RKO (cell line): ENCODE measurements around the gene ACAD10.
"Not testable (repeated sequence)": the region's sequence is repeated elsewhere in the genome, so short reads cannot be mapped to it uniquely, and the experiment has no call there.

Experiments
- DNase-seq: peaks from one replicate; pipeline ENCODE4 v3.0.0-alpha.2; 2016; ENCODE audit warnings: low spot score

ACAD10 gene

GRCh38 chr12:111687255-111687654, 1.4 kb downstream of the ACAD10 start:
- DNase-seq = peak; percentile 46

GRCh38 chr12:111687952-111688351, 2.1 kb downstream of the ACAD10 start:
- no peak for DNase-seq

DNA sequence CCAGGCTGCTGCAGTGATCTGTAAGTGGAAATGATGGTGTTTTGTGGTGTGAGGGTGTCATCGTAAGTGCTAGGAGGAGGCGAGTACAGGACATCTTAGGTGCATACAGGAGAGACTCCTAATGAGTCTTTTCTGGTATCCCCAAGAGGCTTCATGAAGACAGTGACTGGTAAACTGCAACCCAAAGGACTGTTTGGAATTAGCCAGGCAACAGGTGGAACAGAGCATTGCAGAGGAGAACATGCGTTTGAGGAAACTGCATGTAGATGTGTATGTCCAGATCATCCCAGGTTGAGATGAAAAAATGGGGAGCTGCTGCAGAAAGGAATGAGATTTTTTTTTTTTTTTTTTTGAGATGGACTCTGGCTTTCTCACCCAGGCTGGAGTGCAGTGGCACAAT, 5.4 kb downstream of the ACAD10 start:
- no peak for DNase-seq

DNA sequence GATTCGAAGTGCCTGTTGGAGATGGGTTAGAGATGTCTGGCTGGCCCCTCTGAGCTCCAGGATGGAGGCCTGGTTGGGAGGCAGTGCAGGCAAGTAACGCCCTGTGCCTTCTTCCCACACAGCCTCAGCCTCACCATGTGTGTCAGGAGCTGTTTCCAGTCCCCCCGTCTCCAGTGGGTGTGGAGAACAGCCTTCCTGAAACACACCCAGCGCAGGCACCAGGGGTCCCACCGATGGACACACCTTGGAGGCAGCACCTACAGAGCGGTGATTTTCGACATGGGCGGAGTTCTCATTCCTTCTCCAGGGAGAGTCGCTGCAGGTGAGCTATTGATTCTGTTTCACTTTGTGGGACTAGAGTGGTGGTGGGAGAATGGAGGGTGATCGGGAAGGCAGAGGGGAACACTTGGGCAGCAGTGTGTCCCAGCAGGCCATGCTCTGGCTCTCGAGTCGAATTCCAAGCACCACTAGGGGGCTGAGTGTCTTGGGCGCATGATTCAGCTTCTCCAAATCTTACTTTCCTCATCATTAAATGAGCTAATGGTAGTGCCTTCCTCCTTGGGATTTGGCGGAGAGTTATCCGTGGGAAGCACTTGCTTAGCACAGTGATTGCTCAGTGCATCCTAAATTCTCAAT, 6.8 kb downstream of the ACAD10 start:
- DNase-seq = peak; percentile 52

GRCh38 chr12:111693818-111694217, 8.0 kb downstream of the ACAD10 start:
- no peak for DNase-seq

- DNase-seq = no peak
These were observed 14.1 kb downstream of the ACAD10 start for GRCh38 chr12:111699962-111700361.

DNA sequence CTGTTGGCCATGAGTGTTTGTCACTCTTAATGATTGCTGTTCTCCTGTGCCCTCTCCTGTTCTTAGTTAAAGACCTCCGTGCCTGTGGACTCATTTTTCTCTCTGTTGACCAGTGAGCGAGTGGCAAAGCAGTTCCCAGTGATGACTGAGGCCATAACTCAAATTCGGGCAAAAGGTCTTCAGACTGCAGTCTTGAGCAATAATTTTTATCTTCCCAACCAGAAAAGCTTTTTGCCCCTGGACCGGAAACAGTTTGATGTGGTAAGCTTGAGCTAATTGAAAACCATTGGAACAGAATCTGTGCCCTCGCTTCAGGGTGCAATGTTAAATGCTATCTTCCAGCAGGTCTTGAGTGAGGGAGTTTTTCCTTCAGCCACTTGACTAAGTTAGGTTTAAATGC, 19.8 kb downstream of the ACAD10 start:
- no peak for DNase-seq

GRCh38 chr12:111706145-111706544, 20.3 kb downstream of the ACAD10 start:
- DNase-seq = no peak

DNA sequence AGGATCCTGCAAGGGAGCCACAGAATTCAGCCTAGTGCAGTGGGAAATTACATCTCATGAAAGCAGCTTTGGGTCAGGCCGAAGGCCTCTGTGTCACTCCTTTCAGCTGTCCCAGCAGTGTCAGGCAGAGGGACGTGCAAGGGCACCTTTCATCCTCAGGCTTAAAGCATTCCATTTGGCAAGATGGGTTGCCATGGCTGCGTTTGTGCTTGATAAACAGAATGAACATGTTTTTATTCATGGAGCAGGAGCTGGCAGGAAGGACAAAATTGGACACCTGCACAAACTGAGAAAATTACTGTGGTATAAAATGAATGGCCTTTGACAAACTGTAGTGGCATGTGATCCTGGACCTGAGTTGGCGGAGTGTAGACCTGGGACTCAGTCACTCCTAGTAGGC, 29.4 kb downstream of the ACAD10 start:
- no peak for DNase-seq

DNA sequence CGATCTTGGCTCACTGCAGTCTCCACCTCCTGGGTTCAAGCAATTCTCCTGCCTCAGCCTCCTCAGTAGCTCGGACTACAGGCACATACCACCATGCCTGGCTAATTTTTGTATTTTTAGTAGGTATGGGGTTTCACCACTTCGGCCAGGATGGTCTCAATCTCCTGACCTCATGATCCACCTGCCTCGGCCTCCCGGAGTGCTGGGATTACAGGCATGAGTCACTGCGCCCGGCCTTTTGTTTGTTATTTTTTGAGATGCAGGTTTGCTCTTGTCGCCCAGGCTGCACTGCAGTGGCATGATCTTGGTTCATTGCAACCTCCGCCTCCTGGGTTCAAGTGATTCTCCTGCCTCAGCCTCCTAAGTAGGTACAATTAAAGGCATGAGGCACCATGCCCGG, 33.5 kb downstream of the ACAD10 start:
- DNase-seq = not testable (repeated sequence)

DNA sequence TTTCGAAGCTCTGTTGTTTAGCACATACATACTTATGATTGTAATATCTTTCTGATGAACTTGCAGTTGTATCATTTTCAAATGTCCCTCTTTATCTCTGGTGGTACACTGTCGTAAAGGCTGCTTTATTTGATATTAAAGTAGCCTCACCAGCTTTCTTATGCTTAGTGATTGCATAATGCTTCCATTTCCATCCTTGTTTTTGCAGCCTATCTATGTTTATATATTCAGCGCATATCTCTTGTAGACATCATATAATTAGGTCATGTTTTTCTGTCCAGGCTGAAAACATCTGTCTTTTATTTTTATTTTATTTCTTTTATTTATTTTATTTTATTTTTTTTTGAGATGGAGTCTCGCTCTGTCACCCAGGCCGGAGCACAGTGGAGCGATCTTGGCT, 34.6 kb downstream of the ACAD10 start:
- no peak for DNase-seq

GRCh38 chr12:111723646-111724360, 38.0 kb downstream of the ACAD10 start:
- DNase-seq = not testable (repeated sequence)

- no peak for DNase-seq
These were observed 42.9 kb downstream of the ACAD10 start for GRCh38 chr12:111728795-111729194.

- DNase-seq = no peak
These were observed 44.6 kb downstream of the ACAD10 start for GRCh38 chr12:111730420-111730819.

DNA sequence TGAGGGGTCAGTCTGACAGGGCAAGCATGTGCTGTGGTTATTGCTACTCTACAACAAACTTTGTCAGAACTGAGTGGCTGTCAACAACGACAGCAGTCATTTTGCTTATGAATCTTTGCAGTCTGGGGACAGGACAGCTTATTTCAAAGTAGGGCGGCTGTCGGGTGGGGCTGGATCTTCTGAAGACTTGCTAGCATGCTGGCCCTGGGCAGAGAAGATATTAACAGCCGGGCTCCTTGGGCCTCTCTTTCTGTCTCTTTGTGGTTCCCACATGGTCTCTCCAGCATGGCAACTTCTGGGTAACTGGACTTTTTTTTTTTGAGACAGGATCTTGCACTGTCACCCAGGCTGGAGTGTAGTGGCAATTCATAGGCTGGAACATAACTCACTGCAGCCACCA, 46.9 kb downstream of the ACAD10 start:
- no peak for DNase-seq

GRCh38 chr12:111733340-111733915, 47.6 kb downstream of the ACAD10 start:
- no peak for DNase-seq

GRCh38 chr12:111739524-111739923, 53.7 kb downstream of the ACAD10 start:
- DNase-seq = not testable (repeated sequence)

DNA sequence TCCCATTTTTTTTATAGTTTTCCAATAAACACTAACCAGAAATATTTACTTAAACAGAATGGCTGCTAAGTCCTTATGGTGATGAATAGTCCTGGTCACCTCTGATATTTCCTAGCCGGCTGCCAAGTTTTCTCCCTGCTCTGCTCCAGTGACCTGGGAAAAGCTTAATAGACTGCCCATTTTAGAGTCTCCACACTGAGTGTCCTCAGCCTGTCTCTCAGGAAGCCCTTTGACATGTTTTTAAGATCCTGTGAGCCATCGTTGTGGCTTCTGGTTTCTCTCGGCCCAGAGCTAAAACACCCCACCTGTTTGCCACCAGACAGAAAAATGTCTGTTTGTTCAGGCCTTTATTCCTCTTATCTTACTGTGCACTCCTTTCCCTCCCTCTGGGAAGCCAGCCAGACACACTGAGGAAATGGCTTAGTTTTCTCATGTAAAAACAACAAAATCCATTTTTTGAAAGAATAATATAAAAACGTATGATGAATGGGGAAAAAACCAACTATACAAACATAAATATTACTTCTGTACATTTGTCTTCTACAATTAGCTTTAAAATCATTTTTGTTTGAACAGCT, 55.5 kb downstream of the ACAD10 start:
- DNase-seq = no peak

DNA sequence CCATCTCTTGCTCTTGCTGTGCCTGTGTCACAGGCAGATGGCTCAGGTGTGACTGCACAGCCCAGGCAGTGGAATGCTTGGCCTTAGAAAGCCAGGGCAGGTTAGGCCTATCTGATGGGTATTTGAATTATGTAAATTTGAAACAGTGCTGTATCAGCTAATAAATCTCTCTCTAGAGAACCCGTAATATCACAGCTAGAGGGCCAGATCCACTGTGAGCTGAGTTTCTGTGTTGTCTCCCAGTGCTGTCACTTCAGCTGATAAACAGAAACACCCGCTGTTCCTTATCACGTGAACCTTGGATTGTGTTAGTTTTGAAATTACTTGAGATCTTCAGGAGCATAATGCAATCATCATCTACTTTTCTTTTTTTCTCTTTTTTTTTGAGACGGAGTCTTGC, 59.4 kb downstream of the ACAD10 start:
- DNase-seq = no peak

DNA sequence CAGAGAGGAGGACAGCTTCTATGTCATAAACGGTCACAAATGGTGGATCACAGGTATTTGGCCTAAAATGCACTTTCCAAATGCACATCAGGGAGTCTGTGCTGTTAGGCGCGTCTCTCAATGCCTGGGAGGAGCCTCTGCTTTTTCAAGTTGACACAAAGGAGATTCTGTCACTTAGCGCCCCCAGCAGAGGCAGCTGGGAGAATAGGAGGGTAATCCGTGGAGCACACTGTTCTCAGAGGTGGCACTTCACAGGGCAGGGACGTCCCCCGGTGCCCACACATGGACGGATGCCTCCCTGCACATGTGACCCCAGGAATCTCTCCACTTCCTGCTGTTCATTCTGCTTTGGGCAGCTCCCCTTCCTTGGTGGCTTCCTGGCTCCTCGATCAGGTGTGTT, 61.5 kb downstream of the ACAD10 start:
- no peak for DNase-seq

DNA sequence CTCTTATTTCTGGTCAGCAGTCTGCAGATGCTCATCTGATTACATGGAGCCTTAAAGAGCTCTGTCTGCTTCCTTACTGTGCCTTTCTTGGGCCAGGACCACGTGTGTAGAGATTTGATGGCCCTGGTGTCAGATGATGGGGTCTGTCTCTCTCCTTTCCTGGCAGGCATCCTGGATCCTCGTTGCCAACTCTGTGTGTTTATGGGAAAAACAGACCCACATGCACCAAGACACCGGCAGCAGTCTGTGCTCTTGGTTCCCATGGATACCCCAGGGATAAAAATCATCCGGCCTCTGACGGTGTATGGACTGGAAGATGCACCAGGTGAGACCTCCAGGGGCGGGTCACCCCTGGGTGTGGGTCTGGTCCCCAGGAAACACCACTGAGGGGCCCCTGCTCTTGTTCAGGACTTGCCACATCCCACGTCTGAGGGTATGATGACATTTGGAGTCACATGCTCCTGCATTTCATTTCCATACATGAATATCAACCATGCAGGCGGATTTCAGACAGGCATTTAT, 62.4 kb downstream of the ACAD10 start:
- no peak for DNase-seq

DNA sequence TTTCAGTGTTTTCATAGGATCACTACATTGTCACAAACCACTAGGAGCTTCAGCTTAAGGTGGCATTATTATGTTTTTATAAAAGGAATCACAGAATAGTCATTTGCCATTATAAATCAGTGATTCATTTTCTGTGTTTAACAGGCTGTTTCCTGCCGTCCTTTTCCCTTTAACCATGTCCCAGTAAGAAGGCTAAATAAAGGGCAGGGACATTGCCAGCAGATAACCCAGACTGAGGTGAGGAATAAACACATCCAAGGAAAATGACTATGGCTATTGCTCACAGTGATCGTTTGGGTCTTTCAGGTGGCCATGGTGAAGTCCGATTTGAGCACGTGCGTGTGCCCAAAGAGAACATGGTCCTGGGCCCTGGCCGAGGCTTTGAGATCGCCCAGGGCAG, 63.0 kb downstream of the ACAD10 start:
- DNase-seq = no peak

- DNase-seq = no peak
These were observed 63.5 kb downstream of the ACAD10 start for GRCh38 chr12:111749391-111749790.
